Erythroblast (primary cell): ENCODE measurements around the gene LPXN.

ENCODE experiments used
- GATA1 ChIP-seq: IDR thresholded peaks from 2 replicates; pipeline ENCODE4 v1.6.1; 2011; ENCODE audit warnings: low read depth, mild to moderate bottlenecking, control low read depth, low read length, moderate library complexity
- POLR2A ChIP-seq: IDR thresholded peaks from 2 replicates; pipeline ENCODE4 v1.6.1; 2011; ENCODE audit warnings: mild to moderate bottlenecking, low read length

DNA sequence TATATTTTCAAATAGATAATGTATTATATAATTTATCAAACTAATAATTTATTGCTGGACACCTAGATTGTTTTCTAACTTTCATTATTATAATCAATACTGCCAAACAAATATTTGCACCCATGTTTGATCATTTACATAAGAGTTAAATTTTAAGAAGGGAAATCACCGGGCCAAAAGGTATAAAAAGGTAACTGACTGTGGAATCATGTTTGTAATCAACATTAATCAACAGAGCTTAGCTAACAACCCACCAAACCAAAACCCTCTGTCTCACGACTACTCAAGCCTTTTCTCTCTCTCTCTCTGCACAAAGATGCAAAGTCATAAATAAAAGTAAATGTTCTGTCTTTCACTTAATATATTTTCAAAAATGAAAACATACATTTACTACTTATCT lies 14.8 kb downstream of the LPXN start:
- TF ChIP-seq POLR2A (no peak), GATA1 (no peak)
